ENCODE data around the gene WDR20. TPM values are rescaled to one million over a fixed set of nuclear protein-coding genes. Genes with fewer than 3 reads are reported as not detected.

The WDR20 gene
- total RNA-seq, 4 donors from 2014 or later, result 27.3 to 39.4 (median 33.0) TPM

DNA sequence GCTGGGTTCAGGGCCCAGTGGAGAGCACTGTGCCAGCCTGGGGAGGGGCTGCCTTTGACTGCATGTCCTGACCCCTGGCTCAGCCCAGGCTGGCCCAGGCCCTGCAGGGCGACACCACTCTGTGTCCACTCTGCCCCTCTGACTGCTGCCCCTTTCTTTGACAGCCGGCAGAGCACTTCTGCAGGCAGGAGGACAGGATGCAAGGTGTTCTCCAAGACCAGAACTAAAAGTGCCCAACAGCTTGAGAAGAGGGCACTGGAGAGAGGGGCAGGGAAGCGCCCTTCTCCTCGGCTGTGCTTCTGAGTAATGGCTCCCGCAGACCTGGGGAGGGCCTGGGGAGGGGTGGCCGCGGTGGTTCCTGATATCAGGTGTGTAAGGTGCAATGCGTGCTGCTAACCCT is 72.7 kb downstream of the WDR20 start:
- DNase-seq (ENCODE audit: low spot score in 2 of 2), result no peak
- WGBS, result 99% methylated on average over 7 of the region's 8 CpGs
- Histone ChIP-seq H3K27ac (no peak overlapping the region), H3K36me3 (peaks cover 51% of the 10 kb centered on the region), H3K4me3 (no peak overlapping the region), H3K27me3 (no peaks in the 10 kb centered on the region), H3K9me3 (no peaks in the 10 kb centered on the region), H3K4me1 (peaks cover 9% of the 10 kb centered on the region)
- TF ChIP-seq POLR2A (IDR thresholded peaks at IDR 0.05), result no peak

DNA sequence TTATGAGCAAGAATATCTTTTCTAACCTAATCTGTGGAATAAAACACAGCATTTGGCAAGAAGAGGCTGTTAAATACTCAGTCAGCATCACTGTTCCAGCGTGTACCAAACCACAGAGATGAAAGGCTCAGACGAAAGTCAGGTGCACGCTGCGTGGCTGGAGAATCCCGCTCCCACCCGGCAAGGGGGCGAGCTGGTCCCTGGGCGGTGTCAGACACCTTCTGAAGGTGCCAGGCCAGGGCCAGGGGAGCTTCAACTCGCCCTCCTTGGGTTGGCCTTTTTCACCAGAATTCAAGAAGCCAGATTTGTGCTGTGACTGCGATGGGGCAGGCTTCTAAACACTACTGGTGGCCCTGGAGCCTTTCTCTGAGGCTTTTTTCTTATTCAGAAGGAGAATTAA is 73.1 kb downstream of the WDR20 start:
- no peak overlapping the region for H3K27ac ChIP-seq
- peaks cover 9% of the 10 kb centered on the region for H3K4me1 ChIP-seq
- no peak overlapping the region for H3K4me3 ChIP-seq
- 89% methylated on average over 10 of the region's 10 CpGs for WGBS
- H3K36me3 ChIP-seq, result peaks cover 47% of the 10 kb centered on the region
- DNase-seq (ENCODE audit: low spot score in 2 of 2), result no peak
- H3K9me3 ChIP-seq, result no peaks in the 10 kb centered on the region
- no peaks in the 10 kb centered on the region for H3K27me3 ChIP-seq
- TF ChIP-seq POLR2AphosphoS5 (IDR thresholded peaks at IDR 0.05) (no peak), EP300 (IDR thresholded peaks at IDR 0.05) (no peak)
- TF ChIP-seq, protein P1, sequence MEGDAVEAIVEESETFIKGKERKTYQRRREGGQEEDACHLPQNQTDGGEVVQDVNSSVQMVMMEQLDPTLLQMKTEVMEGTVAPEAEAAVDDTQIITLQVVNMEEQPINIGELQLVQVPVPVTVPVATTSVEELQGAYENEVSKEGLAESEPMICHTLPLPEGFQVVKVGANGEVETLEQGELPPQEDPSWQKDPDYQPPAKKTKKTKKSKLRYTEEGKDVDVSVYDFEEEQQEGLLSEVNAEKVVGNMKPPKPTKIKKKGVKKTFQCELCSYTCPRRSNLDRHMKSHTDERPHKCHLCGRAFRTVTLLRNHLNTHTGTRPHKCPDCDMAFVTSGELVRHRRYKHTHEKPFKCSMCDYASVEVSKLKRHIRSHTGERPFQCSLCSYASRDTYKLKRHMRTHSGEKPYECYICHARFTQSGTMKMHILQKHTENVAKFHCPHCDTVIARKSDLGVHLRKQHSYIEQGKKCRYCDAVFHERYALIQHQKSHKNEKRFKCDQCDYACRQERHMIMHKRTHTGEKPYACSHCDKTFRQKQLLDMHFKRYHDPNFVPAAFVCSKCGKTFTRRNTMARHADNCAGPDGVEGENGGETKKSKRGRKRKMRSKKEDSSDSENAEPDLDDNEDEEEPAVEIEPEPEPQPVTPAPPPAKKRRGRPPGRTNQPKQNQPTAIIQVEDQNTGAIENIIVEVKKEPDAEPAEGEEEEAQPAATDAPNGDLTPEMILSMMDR (IDR thresholded peaks at IDR 0.05), result no peak

DNA sequence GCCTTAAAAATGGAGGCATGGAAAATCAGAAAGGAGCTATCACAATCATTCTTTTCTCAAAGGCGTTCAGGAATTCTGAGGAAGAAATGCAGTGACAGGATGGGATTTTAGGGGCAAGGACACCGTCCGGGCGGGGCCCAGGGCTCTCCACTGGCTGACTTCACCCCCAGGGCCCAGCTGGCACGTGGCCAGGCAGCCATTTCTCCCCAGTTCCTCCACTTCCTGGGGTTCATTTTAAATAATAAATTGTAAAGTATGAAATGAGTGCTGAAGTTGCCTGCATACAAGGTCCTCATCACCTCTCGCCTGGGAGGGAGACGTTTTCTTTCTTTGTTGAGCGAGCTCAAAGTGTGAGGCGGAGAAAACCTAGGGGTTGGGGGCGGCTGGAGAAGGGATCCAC is 73.8 kb downstream of the WDR20 start:
- no peak for TF ChIP-seq POLR2AphosphoS5 (IDR thresholded peaks at IDR 0.05)
- TF ChIP-seq EP300 (IDR thresholded peaks at IDR 0.05), result no peak
- TF ChIP-seq, protein P1 (IDR thresholded peaks at IDR 0.05), result no peak
- no peak for TF ChIP-seq POLR2A (IDR thresholded peaks at IDR 0.05)
- H3K36me3 ChIP-seq, result peaks cover 41% of the 10 kb centered on the region
- H3K4me3 ChIP-seq, result no peak overlapping the region
- no peaks in the 10 kb centered on the region for H3K9me3 ChIP-seq
- no peak for DNase-seq (ENCODE audit: low spot score in 2 of 2)
- H3K27ac ChIP-seq, result no peak overlapping the region
- H3K27me3 ChIP-seq, result no peaks in the 10 kb centered on the region
- peaks cover 9% of the 10 kb centered on the region for H3K4me1 ChIP-seq
- 83% methylated on average over 10 of the region's 10 CpGs for WGBS

DNA sequence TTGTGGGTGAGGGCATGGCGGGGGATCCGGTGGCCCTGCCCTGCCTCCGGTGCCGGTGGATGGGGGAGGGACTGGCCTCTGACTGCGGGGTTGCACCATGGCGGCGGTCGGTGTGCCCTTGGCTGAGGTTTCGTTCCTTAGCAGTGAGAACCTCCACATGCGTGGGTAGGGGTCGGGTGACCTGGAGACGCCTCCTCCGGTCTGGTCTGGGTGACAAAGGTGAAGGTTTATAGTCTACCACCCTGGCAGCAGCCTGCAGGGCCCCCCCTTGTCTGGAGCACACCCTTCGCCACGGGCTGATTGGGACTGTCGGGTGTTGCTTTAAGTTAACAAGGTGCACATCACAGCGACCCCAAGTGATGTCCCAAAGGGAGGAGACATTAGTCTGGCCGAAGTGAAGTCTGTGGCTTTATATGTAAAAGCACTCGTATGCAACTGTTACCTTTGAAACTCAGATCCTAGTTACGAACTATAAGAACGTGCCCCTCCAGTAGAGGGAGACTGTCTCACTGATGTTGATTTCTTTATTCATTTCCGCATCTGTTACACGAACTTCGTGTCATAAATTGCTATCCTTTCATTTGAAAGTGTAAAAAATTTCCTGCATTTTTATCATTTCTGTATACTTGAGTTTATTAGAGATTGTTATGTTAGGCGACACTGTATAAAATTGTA is 74.4 kb downstream of the WDR20 start:
- Histone ChIP-seq H3K27me3 (no peaks in the 10 kb centered on the region), H3K27ac (no peak overlapping the region), H3K36me3 (peaks cover 34% of the 10 kb centered on the region), H3K9me3 (no peaks in the 10 kb centered on the region), H3K4me1 (peaks cover 9% of the 10 kb centered on the region), H3K4me3 (no peak overlapping the region)
- TF ChIP-seq, protein P1 (IDR thresholded peaks at IDR 0.05), result no peak
- TF ChIP-seq EP300 (IDR thresholded peaks at IDR 0.05) (no peak), POLR2AphosphoS5 (IDR thresholded peaks at IDR 0.05) (no peak), POLR2A (IDR thresholded peaks at IDR 0.05) (no peak)
- no peak for DNase-seq (ENCODE audit: low spot score in 2 of 2)
- 90% methylated on average over 22 of the region's 25 CpGs for WGBS

DNA sequence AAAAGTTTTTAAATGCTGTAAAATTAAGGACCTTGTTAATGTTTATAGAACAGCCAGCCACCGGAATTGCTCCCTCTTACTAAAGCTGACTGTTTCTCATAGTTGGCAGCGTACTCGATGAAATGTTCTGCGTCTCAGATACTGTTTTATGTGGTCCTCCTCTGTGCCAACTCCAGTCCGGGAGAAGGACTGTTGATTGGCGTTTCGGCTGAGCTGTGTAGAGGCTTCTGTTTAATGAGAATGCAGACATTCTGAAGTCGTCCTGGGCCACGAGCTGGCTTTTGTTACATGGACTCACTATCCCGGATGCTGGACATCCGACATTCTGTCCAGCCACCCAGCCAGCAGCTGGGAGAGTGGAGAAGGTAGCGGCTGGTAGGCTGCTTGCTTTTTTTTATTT is 75.4 kb downstream of the WDR20 start:
- Histone ChIP-seq H3K4me3 (no peak overlapping the region), H3K27me3 (no peaks in the 10 kb centered on the region), H3K9me3 (no peaks in the 10 kb centered on the region), H3K4me1 (peaks cover 9% of the 10 kb centered on the region), H3K27ac (no peak overlapping the region), H3K36me3 (peaks cover 32% of the 10 kb centered on the region)
- no peak for TF ChIP-seq POLR2AphosphoS5 (IDR thresholded peaks at IDR 0.05)
- TF ChIP-seq, protein P1 (IDR thresholded peaks at IDR 0.05), result no peak
- TF ChIP-seq EP300 (IDR thresholded peaks at IDR 0.05), result no peak
- TF ChIP-seq POLR2A (IDR thresholded peaks at IDR 0.05), result no peak
- 64% methylated on average over 12 of the region's 12 CpGs for WGBS
- no peak for DNase-seq (ENCODE audit: low spot score in 2 of 2)

Measured in suprapubic skin (tissue), 4 donors.